Colonic mucosa (tissue), 4 donors: ENCODE measurements around the gene OGG1. TPM values are rescaled to one million over a fixed set of nuclear protein-coding genes. Genes with fewer than 3 reads are reported as not detected.
A peak's percentile ranks its signal among the peaks of the same experiment; 100 is the strongest.

Source experiments
- DNase-seq: peaks from one replicate; pipeline ENCODE4 v3.0.0-alpha.2; 2020
- H3K27ac ChIP-seq: fragments of 200-600 bp; one replicate; pipeline ENCODE4 v1.8.0; 2021
- H3K27me3 ChIP-seq: fragments of 200-600 bp; one replicate; pipeline ENCODE4 v1.8.0; 2021
- H3K36me3 ChIP-seq: fragments of 200-600 bp; one replicate; pipeline ENCODE4 v1.8.0; 2021
- H3K4me1 ChIP-seq: fragments of 200-600 bp; one replicate; pipeline ENCODE4 v1.8.0; 2021; ENCODE audit warnings: mild to moderate bottlenecking
- H3K4me3 ChIP-seq: fragments of 200-600 bp; one replicate; pipeline ENCODE4 v1.8.0; 2021
- H3K9ac ChIP-seq, 2 donors: one replicate each; pipeline ENCODE4 v1.7.0; 2013; ENCODE audit warnings: control low read depth in 2 of 2, low read depth in 2 of 2, low read length in 2 of 2
- H3K9me3 ChIP-seq: fragments of 200-600 bp; one replicate; pipeline ENCODE4 v1.8.0; 2021
- intact Hi-C: fragments of 100-400 bp; cut with DNase I; formaldehyde crosslinking; loops from one replicate; pipeline ENCODE4 v1.14.1; 2022
- total RNA-seq, 2 donors: library from RNA; stranded (reverse); fragmentation: NEBNext Ultra II Directional in 1 of 2; extraction: Animal tissue kit (Norgen Biotek cat#: 25700) in 1 of 2; gene quantifications; one replicate each; pipeline ENCODE4 v1.2.1, GENCODE V29; 2021
- TF ChIP-seq, protein P1 (sequence below): fragments of 200-600 bp; IDR thresholded peaks from one replicate; pipeline ENCODE4 v1.8.0; 2022; ENCODE audit warnings: antibody characterized with exemption, mild to moderate bottlenecking
- donor health status: healthy.
- donor health status: DM: no; HTN: no; CAD: no.
- donor health status: DM: no; HTN: no; CAD: no.

OGG1 gene
- total RNA-seq, 2 donors from 2014 or later, result 19.1 to 24.9 TPM

DNA sequence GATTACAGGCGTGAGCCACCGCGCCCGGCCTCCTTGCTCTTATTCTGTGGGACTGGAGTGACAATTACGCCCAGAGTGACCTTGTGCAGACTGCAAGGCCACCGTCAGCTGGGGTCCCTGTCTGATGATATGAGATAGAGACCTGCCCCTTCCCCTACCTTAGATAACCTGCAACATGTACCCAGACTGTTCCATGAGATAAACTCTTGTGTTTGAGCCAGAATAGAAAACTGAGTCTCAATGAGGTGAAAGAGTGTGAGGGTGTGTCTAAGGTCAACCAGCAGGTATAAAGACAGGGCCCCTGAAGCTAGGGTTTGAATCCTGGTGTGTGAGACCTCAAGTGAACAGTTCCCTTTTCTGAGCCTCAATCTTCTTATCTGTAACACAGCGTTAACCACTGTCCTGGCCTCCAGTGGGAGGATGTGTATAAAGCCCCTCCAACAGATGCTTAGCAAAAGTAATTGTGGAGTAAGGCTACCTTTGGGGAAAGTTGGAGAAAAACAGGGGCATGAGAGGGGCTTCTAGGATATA lies 36.5 kb downstream of the OGG1 start:
- H3K27me3 ChIP-seq, result no peaks in the 10 kb centered on the region
- H3K4me1 ChIP-seq, result no peaks in the 10 kb centered on the region
- no peak overlapping the region for H3K4me3 ChIP-seq
- TF ChIP-seq, protein P1, sequence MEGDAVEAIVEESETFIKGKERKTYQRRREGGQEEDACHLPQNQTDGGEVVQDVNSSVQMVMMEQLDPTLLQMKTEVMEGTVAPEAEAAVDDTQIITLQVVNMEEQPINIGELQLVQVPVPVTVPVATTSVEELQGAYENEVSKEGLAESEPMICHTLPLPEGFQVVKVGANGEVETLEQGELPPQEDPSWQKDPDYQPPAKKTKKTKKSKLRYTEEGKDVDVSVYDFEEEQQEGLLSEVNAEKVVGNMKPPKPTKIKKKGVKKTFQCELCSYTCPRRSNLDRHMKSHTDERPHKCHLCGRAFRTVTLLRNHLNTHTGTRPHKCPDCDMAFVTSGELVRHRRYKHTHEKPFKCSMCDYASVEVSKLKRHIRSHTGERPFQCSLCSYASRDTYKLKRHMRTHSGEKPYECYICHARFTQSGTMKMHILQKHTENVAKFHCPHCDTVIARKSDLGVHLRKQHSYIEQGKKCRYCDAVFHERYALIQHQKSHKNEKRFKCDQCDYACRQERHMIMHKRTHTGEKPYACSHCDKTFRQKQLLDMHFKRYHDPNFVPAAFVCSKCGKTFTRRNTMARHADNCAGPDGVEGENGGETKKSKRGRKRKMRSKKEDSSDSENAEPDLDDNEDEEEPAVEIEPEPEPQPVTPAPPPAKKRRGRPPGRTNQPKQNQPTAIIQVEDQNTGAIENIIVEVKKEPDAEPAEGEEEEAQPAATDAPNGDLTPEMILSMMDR, result no peak
- H3K27ac ChIP-seq, result no peak overlapping the region
- H3K9me3 ChIP-seq, result no peaks in the 10 kb centered on the region
- no peaks in the 10 kb centered on the region for H3K36me3 ChIP-seq
- no peak for DNase-seq
- intact Hi-C loops, result no loop called here
- H3K9ac ChIP-seq, result no peak overlapping the region

DNA sequence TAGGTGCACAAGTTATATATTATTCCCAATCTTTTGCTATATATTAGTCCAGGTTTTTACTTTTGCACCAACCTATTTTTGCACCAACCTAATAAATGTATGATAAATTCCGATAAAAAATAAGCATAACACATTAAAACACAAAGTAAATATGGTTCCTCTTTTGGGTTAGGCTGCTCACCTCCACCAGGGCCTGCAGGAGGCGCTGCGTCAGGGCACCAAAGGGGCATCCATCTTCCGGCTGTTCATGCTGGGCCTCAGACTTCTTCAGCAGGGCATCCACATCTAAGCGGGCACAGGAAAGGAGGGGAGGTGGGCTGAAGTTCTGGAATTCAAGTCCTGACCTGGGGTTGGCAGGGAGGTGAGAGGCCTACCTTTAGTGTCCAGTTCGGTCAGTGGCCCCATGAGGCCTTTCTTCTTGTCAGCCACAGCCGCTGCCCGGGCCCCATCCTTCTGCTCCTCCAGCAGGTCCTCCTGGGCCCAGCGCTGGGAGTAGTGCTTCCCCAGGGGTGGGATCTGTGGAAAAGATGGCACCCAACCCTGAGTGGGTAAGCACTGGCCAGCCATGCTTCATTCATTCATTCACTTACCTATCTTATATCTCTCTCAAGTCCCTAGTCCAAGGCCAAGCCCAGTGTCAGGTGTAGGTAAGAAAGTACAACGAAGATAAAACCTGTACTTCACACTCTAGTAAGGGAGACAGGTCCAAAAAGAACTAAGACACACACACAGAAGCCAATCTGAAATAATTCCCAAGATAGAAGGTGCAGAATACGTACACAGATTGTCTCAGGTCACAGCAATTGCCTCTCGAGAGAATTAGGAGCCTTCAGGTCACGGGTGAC lies 37.3 kb downstream of the OGG1 start:
- Histone ChIP-seq H3K4me1 (no peaks in the 10 kb centered on the region), H3K27ac (no peak overlapping the region), H3K4me3 (no peak overlapping the region), H3K27me3 (no peaks in the 10 kb centered on the region), H3K9me3 (no peaks in the 10 kb centered on the region), H3K9ac (no peak overlapping the region), H3K36me3 (no peaks in the 10 kb centered on the region)
- intact Hi-C loops, result no loop called here
- TF ChIP-seq, protein P1, result peak; percentile 21
- no peak for DNase-seq

DNA sequence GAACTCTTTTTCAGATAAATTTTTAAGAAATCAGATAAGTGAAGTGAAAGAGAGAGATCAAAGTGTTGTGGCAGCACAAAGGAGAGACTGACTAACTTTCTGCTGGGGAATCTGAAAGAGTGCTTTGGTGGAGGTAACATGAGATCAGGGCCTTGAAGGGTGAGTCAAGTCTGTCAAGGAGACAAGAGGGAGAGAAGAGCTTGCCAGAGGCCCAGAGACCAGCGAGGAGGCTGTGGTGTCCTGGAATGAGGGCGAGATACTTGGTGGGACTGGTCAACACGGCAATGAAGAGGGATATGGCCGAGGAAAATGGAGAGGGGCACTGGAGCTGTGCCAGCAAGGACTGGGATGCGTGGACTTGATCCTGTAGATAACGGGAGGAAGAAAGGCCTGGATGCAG lies 38.0 kb downstream of the OGG1 start:
- Histone ChIP-seq H3K27ac (no peak overlapping the region), H3K36me3 (no peaks in the 10 kb centered on the region), H3K9me3 (no peaks in the 10 kb centered on the region), H3K4me3 (no peak overlapping the region), H3K27me3 (no peaks in the 10 kb centered on the region), H3K4me1 (no peaks in the 10 kb centered on the region), H3K9ac (no peak overlapping the region)
- intact Hi-C loops, result no loop called here
- no peak for DNase-seq
- TF ChIP-seq, protein P1, result no peak

DNA sequence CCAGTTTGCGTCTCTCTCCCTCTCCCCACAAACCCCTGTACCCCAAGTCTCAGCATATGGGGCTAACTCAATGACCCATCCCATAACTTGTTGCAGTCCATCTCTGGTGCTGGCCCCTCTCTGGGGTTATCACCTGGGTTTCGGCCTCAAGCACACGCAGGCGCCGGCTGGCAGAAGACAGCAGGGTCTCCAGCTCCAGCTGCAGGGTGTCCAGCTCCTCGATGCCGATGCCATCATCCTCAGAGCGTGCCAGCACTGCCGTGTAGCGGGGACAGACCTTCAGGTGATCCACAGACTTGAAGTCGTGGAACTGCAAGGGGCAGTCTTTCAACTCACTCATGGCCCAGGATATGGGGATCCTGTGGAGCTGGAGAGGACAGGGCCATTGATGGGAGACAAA lies 41.4 kb downstream of the OGG1 start:
- Histone ChIP-seq H3K4me3 (no peak overlapping the region), H3K4me1 (no peaks in the 10 kb centered on the region), H3K36me3 (no peaks in the 10 kb centered on the region), H3K9ac (no peak overlapping the region), H3K27ac (no peak overlapping the region), H3K27me3 (no peaks in the 10 kb centered on the region), H3K9me3 (no peaks in the 10 kb centered on the region)
- no peak for DNase-seq
- intact Hi-C loops, result loop anchor here (5.0 kb wide), 1 partner anchor 44 kb away; the partner anchor contains the start of gene OGG1
- TF ChIP-seq, protein P1, result no peak

GRCh38 chr3:9791790-9792404 lies 42.1 kb downstream of the OGG1 start:
- Histone ChIP-seq H3K27me3 (no peaks in the 10 kb centered on the region), H3K9ac (peak overlapping the region; percentile 84 to 95), H3K4me1 (no peaks in the 10 kb centered on the region), H3K9me3 (no peaks in the 10 kb centered on the region), H3K4me3 (peak overlapping the region; percentile 90), H3K36me3 (no peaks in the 10 kb centered on the region), H3K27ac (peak overlapping the region; percentile 96)
- intact Hi-C loops, result loop anchor here (5.0 kb wide), 1 partner anchor 45 kb away; the partner anchor contains the start of gene OGG1
- no peak for DNase-seq
- TF ChIP-seq, protein P1, result no peak
